A549 (cell line): ENCODE measurements around the gene FDXACB1. TPM values are rescaled to one million over a fixed set of nuclear protein-coding genes. Genes with fewer than 3 reads are reported as not detected.

Source experiments
- ATAC-seq, 2 experiments: fragments of 200-7000 bp in 1 of 2; fragments of >200 bp in 1 of 2; cut with Nextera tagmentation in 1 of 2; cut with Tn5 transposase in 1 of 2; 3 replicates each; pipeline versions ENCODE4 v1.8.0 to v1.9.1; 2018 to 2020; ENCODE audit warnings: mild to moderate bottlenecking in 1 of 2, moderate library complexity in 1 of 2
- CTCF ChIA-PET: fragments of 300-600 bp; sonication (Branson Sonifier 250); formaldehyde crosslinking; extraction: SDS; loops from one replicate; lab custom pipeline; 2021; ENCODE audit warnings: antibody characterized with exemption, inconsistent platforms; lab: Yijun Ruan, JAX
- POLR2A ChIA-PET: fragments of 350-600 bp; formaldehyde crosslinking; extraction: SDS; loops from one replicate; lab custom pipeline; 2021; ENCODE audit warnings: antibody characterized with exemption, inconsistent platforms; lab: Yijun Ruan, JAX
- DNase-seq, 2 experiments: peaks; one replicate each; pipeline versions ENCODE4 v3.0.0 to v3.0.0-alpha.2; 2011 to 2016; ENCODE audit warnings: low read depth in 1 of 2, low spot score in 1 of 2
- FAIRE-seq: peaks from 2 replicates; lab custom pipeline; 2011; peaks lifted over from hg19 to GRCh38; lab: Jason Lieb, UNC
- H3K27ac ChIP-seq, 2 experiments: fragments of >200 bp; sonication (Bioruptor Twin); formaldehyde crosslinking; 3 replicates each; pipeline ENCODE4 v1.5.1; 2016 to 2017
- H3K4me1 ChIP-seq: fragments of >200 bp; sonication (Bioruptor Twin); formaldehyde crosslinking; 3 replicates; pipeline ENCODE4 v1.6.1; 2016
- H3K4me2 ChIP-seq: fragments of >200 bp; sonication (Bioruptor Twin); formaldehyde crosslinking; 3 replicates; pipeline ENCODE4 v1.6.1; 2016
- H3K4me3 ChIP-seq: fragments of >200 bp; sonication (Bioruptor Twin); formaldehyde crosslinking; 3 replicates; pipeline ENCODE4 v1.5.1; 2016
- H3K9me3 ChIP-seq: fragments of >200 bp; sonication (Bioruptor Twin); formaldehyde crosslinking; 3 replicates; pipeline ENCODE4 v1.6.1; 2016
- BHLHE40 ChIP-seq: IDR thresholded peaks from 2 replicates; pipeline ENCODE4 v1.6.1; 2012; ENCODE audit warnings: low read depth, low read length, inconsistent platforms
- CTCF ChIP-seq: fragments of >200 bp; sonication (Bioruptor Twin); formaldehyde crosslinking; IDR thresholded peaks from 3 replicates; pipeline ENCODE4 v1.5.1; 2016
- EHMT2 ChIP-seq: fragments of 200-600 bp; sonication (generic); IDR thresholded peaks from 2 replicates; pipeline ENCODE4 v1.6.1; 2016; ENCODE audit warnings: antibody characterized with exemption, low read depth, mild to moderate bottlenecking, moderate library complexity
- FOXS1 ChIP-seq: fragments of 250-450 bp; sonication (Bioruptor Pico); IDR thresholded peaks from 2 replicates; pipeline ENCODE4 v1.5.0; 2020; ENCODE audit warnings: mild to moderate bottlenecking, moderate library complexity
- GATA3 ChIP-seq: IDR thresholded peaks from 2 replicates; pipeline ENCODE4 v1.6.1; 2012; ENCODE audit warnings: borderline replicate concordance
- HES2 ChIP-seq: fragments of >200 bp; sonication (Bioruptor Twin); formaldehyde crosslinking; IDR thresholded peaks from 2 replicates; pipeline ENCODE4 v1.6.1; 2016
- HMGXB4 ChIP-seq: fragments of 250-450 bp; sonication (Bioruptor Pico); IDR thresholded peaks from 2 replicates; pipeline ENCODE4 v1.5.0; 2021; ENCODE audit warnings: mild to moderate bottlenecking, moderate library complexity, borderline replicate concordance
- HOXB13 ChIP-seq: fragments of 250-450 bp; sonication (Bioruptor Pico); IDR thresholded peaks from 2 replicates; pipeline ENCODE4 v1.5.0; 2020; ENCODE audit warnings: low read depth, mild to moderate bottlenecking, moderate library complexity
- JUN ChIP-seq, 2 experiments: fragments of >200 bp; sonication (Bioruptor Twin); formaldehyde crosslinking; IDR thresholded peaks; 2 replicates in 1 of 2; 3 replicates in 1 of 2; pipeline ENCODE4 v1.6.1; 2016 to 2017
- MAX ChIP-seq: IDR thresholded peaks from 2 replicates; pipeline ENCODE4 v1.6.1; 2012
- NPAS2 ChIP-seq: fragments of 250-450 bp; sonication (Bioruptor Pico); IDR thresholded peaks from 2 replicates; pipeline ENCODE4 v1.8.0; 2022; ENCODE audit warnings: mild to moderate bottlenecking, moderate library complexity, borderline replicate concordance
- PBX3 ChIP-seq: IDR thresholded peaks from 2 replicates; pipeline ENCODE4 v1.6.1; 2012
- POLR2A ChIP-seq: IDR thresholded peaks from 2 replicates; pipeline ENCODE4 v1.6.1; 2012; ENCODE audit warnings: mild to moderate bottlenecking, low read length
- RARB ChIP-seq: fragments of 250-450 bp; sonication (Bioruptor Pico); IDR thresholded peaks from 2 replicates; pipeline ENCODE4 v1.8.0; 2021; ENCODE audit warnings: mild to moderate bottlenecking, moderate library complexity
- RCOR1 ChIP-seq: fragments of 150-350 bp; IDR thresholded peaks from 2 replicates; pipeline ENCODE4 v1.6.1; 2014; ENCODE audit warnings: antibody characterized with exemption, low read length, low read depth
- REST ChIP-seq: fragments of 200-600 bp; sonication (generic); IDR thresholded peaks from 2 replicates; pipeline ENCODE4 v1.6.1; 2016; ENCODE audit warnings: antibody characterized with exemption, mild to moderate bottlenecking, moderate library complexity
- RNF2 ChIP-seq: fragments of 200-600 bp; sonication (generic); IDR thresholded peaks from 2 replicates; pipeline ENCODE4 v1.6.1; 2016; ENCODE audit warnings: low read depth, mild to moderate bottlenecking, antibody characterized with exemption, moderate library complexity, borderline replicate concordance
- SREBF2 ChIP-seq: fragments of 450-650 bp; IDR thresholded peaks from 2 replicates; pipeline ENCODE4 v1.6.1; 2014; ENCODE audit warnings: mild to moderate bottlenecking, moderate library complexity
- TP53 ChIP-seq: fragments of 250-450 bp; sonication (Bioruptor Pico); IDR thresholded peaks from 2 replicates; pipeline ENCODE4 v1.5.0; 2021; ENCODE audit warnings: mild to moderate bottlenecking, moderate library complexity
- USF2 ChIP-seq: fragments of 450-650 bp; IDR thresholded peaks from 2 replicates; pipeline ENCODE4 v1.6.1; 2014; ENCODE audit warnings: antibody characterized with exemption
- ZNF302 ChIP-seq: fragments of 250-450 bp; sonication (Bioruptor Pico); IDR thresholded peaks from 2 replicates; pipeline ENCODE4 v1.9.0; 2021; ENCODE audit warnings: inconsistent platforms, mild to moderate bottlenecking, moderate library complexity
- WGBS: methylation state at CpG from one replicate; pipeline ENCODE4 v1.1.6; 2017; ENCODE audit errors: missing lambda C conversion rate; 5-methylcytosine and 5-hydroxymethylcytosine counted together
- polyA plus RNA-seq, 4 experiments: library from polyadenylated mRNA; depleted of rRNA in 3 of 4; stranded (reverse); fragments of >200 nt; fragmentation: RNase III in 1 of 4; extraction: RNeasy Plus Mini Kit Qiagen cat#74134 plus additional on column Dnase treatment in 1 of 4; gene quantifications; 2 replicates in 3 of 4; 3 replicates in 1 of 4; pipeline ENCODE4 v1.2.3, GENCODE V29; 2011 to 2017

FDXACB1 gene
- polyA plus RNA-seq, 2 of the 4 experiments (the other 2 are of a cell fraction) = 1.9 to 2.4 TPM

GRCh38 chr11:111837366-111837891 lies 41.5 kb downstream of the FDXACB1 start:
- Histone ChIP-seq H3K4me1 (no peaks in the 10 kb centered on the region; the same call in 2 of the 3 replicates), H3K27ac (no peak overlapping the region), H3K9me3 (no peaks in the 10 kb centered on the region), H3K4me2 (no peak overlapping the region), H3K4me3 (no peak overlapping the region)
- DNase-seq (no peak), FAIRE-seq (no peak), ATAC-seq (no peak)
- TF ChIP-seq NPAS2 (CRISPR knock-in tag) (no peak), HES2 (no peak), HMGXB4 (CRISPR knock-in tag) (no peak)
- WGBS = 90% methylated on average over 5 of the region's 5 CpGs
- ChIA-PET POLR2A (no interaction called here), CTCF (no interaction called here)

- CTCF ChIA-PET = interaction anchor here (1.0 kb wide), 1 partner anchor 60 kb away, joined by 3 read pairs; no protein-coding TSS in a partner anchor
- no peak for ATAC-seq
These were observed 42.2 kb downstream of the FDXACB1 start for GRCh38 chr11:111836721-111837120.

More at GRCh38 chr11:111836721-111837120, 42.2 kb downstream of the FDXACB1 start:
- Histone ChIP-seq H3K9me3 (no peaks in the 10 kb centered on the region), H3K4me3 (no peak overlapping the region), H3K27ac (no peak overlapping the region), H3K4me1 (no peaks in the 10 kb centered on the region; the same call in 2 of the 3 replicates), H3K4me2 (no peak overlapping the region)
- FAIRE-seq (no peak), DNase-seq (no peak)
- TF ChIP-seq RNF2 (no peak), RARB (CRISPR knock-in tag) (no peak), SREBF2 (no peak), PBX3 (no peak), REST (no peak), TP53 (CRISPR knock-in tag) (no peak), EHMT2 (no peak), MAX (no peak), GATA3 (no peak), USF2 (no peak), FOXS1 (CRISPR knock-in tag) (no peak), POLR2A (no peak), JUN (IDR thresholded peaks at IDR 0.05) (no peak), RCOR1 (no peak), HOXB13 (CRISPR knock-in tag) (no peak), ZNF302 (CRISPR knock-in tag) (no peak), CTCF (no peak), BHLHE40 (no peak)
- POLR2A ChIA-PET = no interaction called here
- WGBS = 72% methylated on average over 1 of the region's 1 CpG
